Fibroblast of villous mesenchyme (primary cell): ENCODE data around the gene PPTC7. TPM values are rescaled to one million over a fixed set of nuclear protein-coding genes. Genes with fewer than 3 reads are reported as not detected.

Experiments
- DNase-seq: peaks from one replicate; pipeline ENCODE4 v3.0.0-alpha.2; 2010; ENCODE audit warnings: low read depth
- H3K4me3 ChIP-seq: 2 replicates; pipeline ENCODE4 v1.5.1; 2011; ENCODE audit warnings: low read depth, mild to moderate bottlenecking, low read length
- CTCF ChIP-seq: IDR thresholded peaks from 2 replicates; pipeline ENCODE4 v1.5.1; 2012; ENCODE audit warnings: low read depth, mild to moderate bottlenecking, low read length; ENCODE audit not compliant: insufficient read depth
- total RNA-seq: library from RNA; depleted of rRNA; stranded (reverse); fragments of >200 nt; gene quantifications from 2 replicates; pipeline ENCODE4 v1.2.3, GENCODE V29; 2012

Gene PPTC7
- total RNA-seq, 1 donor: 9.5 TPM

DNA sequence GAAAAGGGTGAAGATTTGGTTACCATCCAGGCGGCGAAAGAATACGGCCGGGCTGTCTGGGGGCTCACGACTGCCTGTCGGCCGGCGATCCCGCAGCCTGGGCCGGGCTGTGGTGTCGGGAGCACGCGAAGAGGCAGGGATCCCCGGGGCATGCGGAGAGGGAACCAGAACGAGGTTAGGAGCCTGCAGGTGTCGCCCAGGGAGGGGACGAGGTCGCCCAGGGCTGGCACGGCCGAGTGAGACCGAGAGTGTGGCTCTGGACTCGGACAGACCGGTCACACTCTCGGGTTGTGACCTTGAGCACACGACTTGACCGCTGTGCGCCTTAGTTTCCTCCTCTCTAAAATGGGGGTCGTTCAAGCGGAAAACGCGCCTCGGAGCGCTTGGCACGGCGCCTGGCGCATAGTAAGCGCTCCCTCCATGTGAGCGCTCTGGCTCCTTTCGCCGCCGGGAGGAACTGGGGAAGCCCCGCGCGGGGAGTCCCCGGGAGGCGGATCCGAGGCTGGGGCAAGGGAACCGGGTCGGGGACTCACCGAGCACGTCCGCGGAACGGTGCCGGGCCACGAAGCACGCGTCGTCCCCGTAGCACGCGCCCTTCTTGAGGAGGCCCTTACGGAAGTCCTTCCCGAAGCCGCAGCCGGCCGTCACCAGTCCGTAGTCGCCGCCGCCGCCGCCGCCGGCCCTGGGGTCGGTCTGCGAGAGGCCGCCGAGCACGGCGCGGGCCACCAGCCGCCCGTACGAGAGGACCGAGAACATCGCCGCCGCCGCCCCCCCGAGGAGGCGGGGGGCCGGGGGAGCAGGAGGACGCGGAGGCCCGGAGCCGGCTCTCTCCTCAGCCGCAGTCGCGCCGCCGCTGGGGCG is 612 bp downstream of the PPTC7 start:
- H3K4me3 ChIP-seq: peak overlapping the region; percentile 96
- peak; percentile 47 for DNase-seq
- no peak for TF ChIP-seq CTCF

DNA sequence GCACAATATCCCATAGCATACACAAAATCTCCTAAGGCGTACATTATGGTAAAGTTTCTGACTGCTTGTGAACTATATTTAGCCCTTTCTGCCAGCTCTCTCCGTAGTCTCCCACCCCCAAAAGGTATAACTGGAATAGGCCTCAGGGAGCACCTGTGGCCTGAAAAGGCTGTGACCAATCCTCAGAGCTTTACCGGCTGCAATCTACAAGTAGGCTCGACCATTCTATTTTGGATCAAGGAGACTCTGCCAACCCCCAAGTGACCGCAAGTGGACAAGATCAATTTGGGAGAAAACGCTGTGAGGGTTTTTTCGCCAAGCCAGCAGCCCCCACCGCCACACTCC is 1.2 kb downstream of the PPTC7 start:
- DNase-seq: no peak
- peak overlapping the region; percentile 96 for H3K4me3 ChIP-seq
- no peak for TF ChIP-seq CTCF

- no peak for DNase-seq
- H3K4me3 ChIP-seq: no peak overlapping the region
- TF ChIP-seq CTCF: no peak
These were observed 3.4 kb downstream of the PPTC7 start for GRCh38 chr12:110579535-110580253.

- no peak overlapping the region for H3K4me3 ChIP-seq
- no peak for DNase-seq
- TF ChIP-seq CTCF: no peak
These were observed 4.2 kb downstream of the PPTC7 start for GRCh38 chr12:110578694-110579534.

- DNase-seq: peak; percentile 82
- no peak for TF ChIP-seq CTCF
- no peak overlapping the region for H3K4me3 ChIP-seq
These were observed 5.0 kb downstream of the PPTC7 start for GRCh38 chr12:110577864-110578693.

GRCh38 chr12:110576504-110576903 is 6.6 kb downstream of the PPTC7 start:
- no peak for DNase-seq
- no peak overlapping the region for H3K4me3 ChIP-seq
- no peak for TF ChIP-seq CTCF
